GM12874 (cell line): ENCODE results near the gene NHS.

Experiments used
- TF ChIP-seq, protein P1 (sequence below): IDR thresholded peaks from 2 replicates; pipeline ENCODE4 v1.5.1; 2011; ENCODE audit warnings: low read depth, mild to moderate bottlenecking, control low read depth, low read length, moderate library complexity; ENCODE audit not compliant: insufficient read depth

Gene NHS

GRCh38 chrX:17414839-17415238 lies 39.8 kb downstream of the NHS start:
- TF ChIP-seq, protein P1, sequence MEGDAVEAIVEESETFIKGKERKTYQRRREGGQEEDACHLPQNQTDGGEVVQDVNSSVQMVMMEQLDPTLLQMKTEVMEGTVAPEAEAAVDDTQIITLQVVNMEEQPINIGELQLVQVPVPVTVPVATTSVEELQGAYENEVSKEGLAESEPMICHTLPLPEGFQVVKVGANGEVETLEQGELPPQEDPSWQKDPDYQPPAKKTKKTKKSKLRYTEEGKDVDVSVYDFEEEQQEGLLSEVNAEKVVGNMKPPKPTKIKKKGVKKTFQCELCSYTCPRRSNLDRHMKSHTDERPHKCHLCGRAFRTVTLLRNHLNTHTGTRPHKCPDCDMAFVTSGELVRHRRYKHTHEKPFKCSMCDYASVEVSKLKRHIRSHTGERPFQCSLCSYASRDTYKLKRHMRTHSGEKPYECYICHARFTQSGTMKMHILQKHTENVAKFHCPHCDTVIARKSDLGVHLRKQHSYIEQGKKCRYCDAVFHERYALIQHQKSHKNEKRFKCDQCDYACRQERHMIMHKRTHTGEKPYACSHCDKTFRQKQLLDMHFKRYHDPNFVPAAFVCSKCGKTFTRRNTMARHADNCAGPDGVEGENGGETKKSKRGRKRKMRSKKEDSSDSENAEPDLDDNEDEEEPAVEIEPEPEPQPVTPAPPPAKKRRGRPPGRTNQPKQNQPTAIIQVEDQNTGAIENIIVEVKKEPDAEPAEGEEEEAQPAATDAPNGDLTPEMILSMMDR = no peak

- TF ChIP-seq, protein P1 = no peak
Measured at GRCh38 chrX:17415242-17415810, 40.3 kb downstream of the NHS start.

DNA sequence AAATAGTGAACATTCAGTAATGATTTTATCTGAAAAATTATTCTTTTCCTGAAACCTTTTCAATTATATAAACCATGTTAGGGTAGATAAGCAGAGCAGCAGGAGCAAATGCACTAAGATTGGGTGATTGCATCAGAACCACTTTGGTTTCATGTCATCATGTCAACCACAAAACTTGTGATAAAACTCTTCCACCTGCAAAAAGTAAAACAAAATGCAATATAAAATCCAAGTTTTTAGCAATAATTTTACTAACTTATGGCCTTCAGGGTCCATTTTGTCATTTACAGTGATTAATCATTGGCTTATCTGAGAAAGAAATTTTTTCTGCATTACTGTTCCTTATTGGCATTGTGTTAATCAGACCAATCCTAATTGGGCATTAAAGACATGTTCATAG lies 42.4 kb downstream of the NHS start:
- TF ChIP-seq, protein P1 = no peak

GRCh38 chrX:17425136-17425535 lies 50.1 kb downstream of the NHS start:
- TF ChIP-seq, protein P1 = no peak

DNA sequence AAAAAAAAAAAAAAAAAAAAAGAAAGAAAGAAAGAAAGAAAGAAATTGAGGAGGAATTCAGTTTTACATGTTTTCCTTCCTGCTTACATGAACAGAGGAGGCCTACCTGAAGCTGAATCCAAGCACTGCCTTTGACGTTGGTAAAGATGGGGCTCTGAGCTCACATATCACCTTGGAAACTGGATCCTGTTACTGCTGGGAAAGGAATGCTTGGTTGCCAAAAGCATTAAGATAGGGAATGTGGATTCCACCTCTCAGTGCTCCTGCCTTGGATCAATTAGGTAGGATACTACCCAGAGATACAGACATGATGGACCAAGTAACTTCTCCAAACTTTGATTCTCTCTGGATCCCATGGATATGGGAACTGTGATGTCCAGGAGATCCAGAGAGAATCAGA lies 50.6 kb downstream of the NHS start:
- TF ChIP-seq, protein P1 = no peak

DNA sequence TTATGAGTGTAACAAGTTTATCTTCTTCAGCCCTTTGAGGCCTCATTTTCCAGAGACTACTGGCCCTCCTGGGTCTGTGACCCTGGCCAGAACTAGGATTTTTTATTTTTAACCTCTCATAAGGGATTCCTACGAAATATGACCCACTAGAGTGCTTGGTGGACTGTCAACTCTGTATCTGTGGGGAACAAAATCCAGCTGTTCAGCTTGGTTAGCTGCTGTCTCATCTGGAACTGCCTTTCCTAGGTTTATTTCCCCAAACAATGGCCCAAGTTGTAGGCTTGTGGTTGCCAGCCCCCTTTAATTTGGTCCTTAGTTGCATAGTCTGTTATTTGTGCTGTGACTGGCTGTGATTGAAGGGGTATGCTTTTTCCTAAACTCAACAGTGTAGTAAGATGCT lies 56.2 kb downstream of the NHS start:
- TF ChIP-seq, protein P1 = no peak

DNA sequence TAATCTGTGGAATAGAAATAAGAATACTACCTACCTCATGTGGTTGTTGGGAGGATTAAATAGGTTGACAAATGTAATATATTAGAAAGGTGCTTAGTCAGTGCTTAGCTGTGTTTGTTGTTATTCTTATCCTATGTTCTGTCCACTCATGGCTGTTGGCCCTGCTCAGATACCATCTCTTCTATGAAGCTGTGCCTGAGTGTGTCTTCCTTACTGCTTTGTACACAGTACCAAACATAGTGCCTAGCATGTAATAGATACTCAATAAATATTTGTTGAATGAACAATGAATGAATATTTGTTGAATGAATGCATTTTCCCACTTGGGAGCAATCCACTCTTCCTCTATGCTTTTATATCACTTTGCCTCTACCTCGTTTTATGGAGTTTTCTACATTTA lies 57.2 kb downstream of the NHS start:
- TF ChIP-seq, protein P1 = no peak
